NCI-H146 treated with DMSO at 0.1 percent for 48 hours (cell line): ENCODE data around the gene TRIP13.
"Not testable (repeated sequence)": the region's sequence is repeated elsewhere in the genome, so short reads cannot be mapped to it uniquely, and the experiment has no call there.

Source experiments
- DNase-seq: peaks from one replicate; lab custom pipeline; 2025; ENCODE audit not compliant: unreplicated experiment; lab: John Stamatoyannopoulos, UW

TRIP13 gene

DNA sequence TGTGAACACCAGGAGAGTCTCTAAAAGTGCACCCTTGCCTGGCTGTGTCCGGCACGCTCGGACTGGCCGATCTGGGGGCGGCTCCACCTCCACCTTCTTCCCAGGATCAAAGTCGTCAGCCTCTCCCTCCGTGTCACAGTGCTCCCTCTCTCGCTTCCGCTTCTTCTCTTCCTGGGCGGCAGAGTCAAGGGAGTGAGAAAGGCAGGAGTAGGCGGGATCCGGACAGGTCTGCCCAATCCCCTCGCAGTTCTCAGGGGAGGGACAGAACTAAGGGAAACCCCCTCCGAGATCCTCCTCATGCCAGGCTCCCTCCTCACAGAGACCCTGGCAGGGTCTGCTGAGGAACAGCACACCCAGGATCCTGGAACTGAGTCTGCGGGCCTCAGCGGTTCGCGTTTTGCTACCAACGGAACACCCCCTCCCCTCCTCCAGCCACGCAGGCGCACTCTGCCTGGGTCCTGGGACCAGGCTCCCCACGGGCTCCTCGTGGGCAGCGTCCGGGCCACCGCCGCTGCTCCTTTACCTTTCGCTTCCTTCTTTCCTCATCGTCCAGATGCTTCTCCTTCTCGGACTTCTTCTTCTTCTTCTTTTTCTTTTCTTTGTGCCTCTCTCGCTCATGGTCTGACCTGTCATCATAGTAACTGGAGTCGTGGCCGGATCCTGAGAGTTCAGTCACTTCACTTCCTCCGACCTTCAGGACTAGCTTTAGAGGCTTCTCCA is 1.4 kb upstream of the TRIP13 start:
- DNase-seq: no peak

DNA sequence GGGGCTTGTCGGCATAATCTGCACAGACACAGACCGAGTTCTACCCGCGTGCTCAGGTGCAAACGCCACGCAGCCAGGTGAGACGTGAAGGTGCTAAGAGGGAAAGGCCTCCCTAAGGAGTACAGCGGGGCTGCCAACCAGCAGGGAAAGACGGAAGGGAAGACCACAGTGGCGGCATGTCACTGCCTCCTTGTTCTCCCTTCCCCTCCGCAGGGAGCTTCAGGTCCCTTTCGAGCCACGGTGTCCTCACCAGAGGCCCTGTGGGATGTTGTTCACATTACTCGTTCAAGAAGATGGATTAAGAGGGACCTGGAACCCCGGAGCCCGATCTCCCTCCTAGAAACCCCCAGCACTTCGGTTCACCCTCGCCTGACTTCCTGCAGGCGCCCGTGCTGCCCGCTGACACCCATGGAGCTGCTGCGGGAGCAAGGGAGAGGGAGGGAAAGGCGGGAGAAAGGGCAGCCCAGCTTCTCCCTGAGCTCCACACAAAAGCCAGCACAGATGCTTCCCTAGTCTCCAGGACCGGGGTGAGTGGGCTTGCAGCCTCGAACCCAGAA is 769 bp upstream of the TRIP13 start:
- DNase-seq: peak; percentile 25

DNA sequence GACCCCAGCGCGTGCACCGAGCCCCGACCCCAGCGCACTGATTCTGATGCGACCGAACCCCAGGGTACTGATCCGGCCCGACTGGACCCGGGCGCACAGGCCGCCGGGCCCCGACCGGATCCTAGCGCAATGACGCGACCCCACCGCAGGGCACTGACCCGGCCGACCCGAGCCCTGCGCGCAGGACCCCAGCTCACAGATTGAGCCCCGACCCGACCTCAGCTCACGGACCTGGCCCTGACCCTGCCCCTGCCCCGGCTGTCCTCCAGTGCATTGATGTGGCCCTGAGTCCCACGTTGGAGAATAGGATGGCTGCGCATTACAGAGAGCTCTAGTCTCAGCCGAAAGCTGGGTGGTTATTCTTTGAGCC is 438 bp downstream of the TRIP13 start:
- no peak for DNase-seq

DNA sequence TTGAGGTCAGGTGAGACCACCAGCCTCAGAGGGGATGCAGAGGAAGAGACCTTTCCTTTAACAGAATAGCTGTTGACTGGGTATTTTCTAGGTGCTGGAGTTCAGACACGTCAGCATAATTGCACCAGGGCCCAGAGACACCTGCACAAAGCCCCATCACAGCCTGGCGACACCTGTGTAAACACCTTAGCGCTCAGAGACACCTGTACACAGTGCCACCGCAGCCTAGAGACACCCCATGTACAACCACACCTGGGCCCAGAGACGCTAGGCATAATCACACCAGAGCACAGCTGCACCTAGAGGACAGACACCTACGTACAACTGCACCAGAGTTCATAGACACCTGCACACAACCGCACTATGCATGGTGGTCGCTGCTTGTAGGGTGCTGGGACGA is 1.0 kb downstream of the TRIP13 start:
- DNase-seq: peak; percentile 22

DNA sequence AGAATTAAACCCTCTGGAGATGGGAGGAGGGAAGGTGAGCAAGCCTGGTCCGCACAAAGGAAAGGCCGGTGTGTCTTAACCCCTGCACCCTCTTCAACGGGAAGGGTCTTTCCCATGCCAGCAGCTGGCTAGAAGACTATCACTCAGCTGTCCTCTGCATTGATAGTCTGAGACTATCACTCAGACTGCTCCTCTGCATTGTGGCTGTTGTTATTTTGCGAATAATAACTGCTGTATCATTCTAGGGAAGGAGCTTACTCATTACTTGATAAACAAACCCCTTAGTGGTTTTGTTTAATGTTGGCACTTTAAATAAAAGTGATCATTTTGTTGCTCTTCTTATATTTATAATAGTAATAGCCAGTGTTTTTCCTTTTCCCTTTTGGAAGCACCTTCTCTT is 8.1 kb downstream of the TRIP13 start:
- DNase-seq: no peak

DNA sequence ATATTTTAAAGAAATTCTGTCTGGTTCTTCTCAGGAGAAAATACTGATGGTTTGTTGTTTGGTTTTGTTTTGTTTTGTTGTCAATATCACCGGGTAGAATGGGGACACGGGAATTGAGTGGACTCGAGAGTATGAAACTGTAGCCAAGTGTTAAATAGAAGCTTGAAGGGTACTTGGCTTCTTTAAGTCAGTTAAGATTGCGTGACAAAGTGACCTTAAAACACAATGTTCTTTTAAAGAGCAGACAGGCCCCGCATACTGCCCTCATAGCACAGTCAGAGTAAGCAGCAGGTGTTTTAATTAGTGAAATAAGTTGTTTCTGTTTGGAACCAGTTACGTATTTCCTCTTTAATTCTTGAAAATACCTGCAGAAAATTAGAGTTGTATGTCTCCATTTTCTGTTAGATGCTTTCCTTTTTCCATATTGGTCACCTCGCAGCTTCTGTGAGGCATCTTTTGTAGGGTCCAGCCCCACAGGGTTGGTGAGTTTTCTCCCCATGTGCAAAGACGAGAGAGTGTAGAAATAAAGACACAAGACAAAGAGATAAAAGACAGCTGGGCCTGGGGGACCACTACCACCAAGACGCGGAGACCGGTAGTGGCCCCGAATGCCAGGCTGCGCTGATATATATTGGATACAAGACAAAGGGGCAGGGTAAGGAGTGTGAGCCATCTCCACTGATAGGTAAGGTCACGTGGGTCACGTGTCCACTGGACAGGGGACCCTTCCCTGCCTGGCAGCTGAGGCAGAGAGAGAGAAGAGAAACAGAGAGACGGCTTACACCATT is 9.6 kb downstream of the TRIP13 start:
- DNase-seq: no peak

DNA sequence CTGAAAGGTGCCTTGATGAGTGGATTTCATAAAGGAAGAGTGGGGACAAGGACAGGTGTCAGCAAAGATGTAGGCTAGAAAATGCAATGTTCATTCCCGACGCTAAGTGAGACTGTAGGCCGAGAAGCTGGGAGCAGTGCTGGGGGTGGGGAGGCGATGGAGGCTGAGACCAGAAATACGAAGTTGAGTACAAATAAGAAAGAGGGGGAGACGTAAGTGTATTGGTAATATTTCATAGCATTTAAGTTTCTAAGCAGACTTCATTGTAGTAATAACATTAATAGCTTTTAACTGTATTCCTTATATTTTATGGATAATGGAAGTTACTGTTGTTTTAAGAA is 11.0 kb downstream of the TRIP13 start:
- no peak for DNase-seq

DNA sequence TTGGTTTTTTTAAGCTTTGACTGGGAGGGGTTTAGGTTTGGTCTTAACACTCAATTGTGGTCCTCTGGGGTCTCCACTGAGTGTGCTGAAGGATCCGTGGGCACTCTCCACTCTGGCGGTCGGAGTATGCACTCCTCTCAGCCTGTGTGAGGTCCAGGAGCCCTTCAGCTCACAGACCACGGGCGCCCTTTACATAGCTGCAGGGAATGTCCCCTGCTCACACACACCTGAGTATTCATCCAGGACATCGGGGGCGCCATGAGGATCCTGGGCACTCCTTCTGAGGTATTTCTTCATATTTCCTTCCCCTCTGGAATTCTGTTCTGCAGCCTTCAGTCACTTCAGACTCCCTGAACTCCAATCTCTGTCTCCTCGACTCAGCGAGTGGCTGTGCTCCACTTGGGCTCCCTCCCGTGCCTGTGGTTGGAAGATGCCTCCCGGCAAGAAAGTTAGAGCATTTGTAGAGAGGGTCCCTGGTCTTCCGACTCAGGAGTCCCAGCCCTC is 12.5 kb downstream of the TRIP13 start:
- no peak for DNase-seq

DNA sequence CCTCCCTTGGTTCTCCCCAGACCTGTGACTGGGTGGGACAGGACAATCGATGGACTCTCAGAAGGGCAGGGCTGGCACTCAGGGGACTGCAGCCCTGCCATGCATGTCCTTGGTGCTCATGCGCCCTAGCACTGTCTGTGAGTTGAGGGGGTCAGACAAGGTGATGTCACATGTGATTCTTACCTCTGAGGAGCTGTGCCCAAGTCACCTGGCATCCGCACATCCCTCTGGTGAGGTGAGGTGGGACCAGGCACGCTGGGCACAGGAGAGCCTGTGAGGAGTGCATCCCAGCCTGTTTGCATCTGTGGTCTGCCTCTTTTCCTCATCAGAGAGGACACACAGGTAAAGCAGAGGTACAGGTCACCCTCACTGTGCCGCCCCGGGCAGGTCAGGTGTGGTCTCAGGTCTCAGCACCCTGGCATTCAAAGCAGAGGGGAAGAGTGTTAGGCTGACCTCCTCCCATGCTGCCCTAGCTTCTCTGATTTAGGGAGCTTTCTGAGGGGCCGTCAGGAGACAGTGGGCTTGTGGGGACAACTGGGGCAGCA is 14.8 kb downstream of the TRIP13 start:
- no peak for DNase-seq

DNA sequence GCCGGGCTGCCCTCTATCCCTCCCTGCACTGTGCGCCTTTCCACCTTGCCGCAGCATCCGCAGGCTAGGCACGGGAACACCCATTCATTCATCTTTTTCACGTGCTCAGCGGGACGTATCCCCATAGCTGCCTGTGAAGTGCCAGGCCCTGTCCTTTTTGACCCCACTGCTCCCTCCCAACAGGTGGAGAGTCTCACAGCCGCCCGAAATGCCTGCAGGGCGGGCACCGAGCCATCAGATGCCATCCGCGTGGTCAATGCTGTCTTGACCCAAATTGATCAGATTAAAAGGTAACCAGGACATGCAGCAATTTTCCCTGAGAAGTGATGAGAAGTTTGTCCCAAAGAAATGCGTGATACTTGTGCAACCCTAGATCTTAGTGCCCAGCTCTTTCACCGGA is 15.5 kb downstream of the TRIP13 start:
- no peak for DNase-seq

DNA sequence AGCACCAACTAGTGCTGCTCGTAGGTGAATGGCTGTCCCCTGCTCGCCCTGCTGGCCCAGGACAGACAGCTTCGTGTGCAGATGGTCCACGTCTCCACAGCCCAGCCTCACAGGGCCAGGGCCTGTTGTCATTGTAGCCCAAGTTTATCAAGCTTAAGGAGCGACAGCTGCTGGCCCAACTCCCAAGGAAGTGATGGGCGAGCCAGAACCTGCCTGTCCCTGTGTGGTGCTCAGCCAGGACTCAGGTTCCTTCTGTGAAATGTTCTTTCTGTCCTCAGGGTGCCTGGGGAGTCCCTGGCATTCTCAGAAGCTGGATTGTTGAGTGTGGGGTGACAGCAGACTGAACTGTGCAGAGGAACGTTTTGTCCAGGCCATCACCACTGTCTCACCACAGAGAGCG is 16.4 kb downstream of the TRIP13 start:
- DNase-seq: no peak

DNA sequence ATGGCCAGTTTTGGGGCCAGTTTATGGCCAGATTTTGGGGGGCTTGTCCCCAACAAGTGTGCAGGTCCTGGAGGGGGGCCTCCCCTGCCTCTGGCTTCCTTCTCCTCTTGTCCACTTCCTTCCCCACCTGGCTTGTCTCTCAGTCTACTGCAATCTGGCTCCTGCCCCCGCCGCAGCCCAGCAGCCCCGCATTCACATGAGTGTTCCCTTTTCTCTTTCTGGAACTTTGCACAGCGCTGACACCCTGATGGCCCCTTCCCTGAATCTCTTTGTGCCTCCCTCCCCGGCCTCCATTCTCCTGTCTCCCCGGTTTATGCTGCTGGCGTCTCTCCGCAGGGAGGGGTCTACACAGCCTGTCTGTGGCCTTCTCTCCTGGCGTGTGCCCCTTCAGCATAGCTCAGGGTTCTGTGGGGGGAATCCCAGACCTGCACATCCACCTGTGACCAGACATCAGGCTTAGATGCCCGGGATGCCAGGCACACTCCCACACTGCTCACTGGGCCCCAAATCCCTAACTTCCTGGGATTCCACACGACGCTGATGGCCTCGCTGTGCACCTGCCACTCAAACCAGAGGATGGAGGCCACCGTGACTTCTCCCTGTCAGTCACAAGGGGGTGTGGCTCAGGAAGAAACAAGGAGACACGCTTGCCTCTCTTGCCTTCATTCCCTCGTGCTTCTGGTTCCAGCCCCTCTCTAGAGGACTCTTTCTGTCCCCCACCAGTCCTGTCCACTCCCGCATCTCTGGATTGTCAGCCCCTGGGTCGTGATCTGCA is 17.5 kb downstream of the TRIP13 start:
- DNase-seq: no peak

DNA sequence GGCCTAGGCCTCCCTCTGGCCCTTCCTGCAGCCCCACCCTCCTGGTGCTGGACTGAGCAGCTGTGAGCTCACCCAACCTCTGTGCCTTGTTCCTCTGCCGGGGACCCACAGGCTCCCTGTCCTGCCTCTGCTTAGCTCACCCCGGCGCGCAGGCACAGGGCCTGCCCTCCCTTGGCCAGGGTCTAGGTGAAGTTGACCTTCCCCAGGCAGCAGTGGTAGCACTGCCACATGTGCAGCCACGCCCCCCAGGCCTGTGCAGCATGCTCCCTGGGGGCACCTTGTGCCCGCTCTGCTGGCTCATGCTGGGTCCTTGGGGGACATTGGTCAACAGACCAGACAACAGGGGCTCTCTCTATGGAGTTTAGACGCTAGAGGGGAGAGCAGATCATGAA is 18.1 kb downstream of the TRIP13 start:
- no peak for DNase-seq

DNA sequence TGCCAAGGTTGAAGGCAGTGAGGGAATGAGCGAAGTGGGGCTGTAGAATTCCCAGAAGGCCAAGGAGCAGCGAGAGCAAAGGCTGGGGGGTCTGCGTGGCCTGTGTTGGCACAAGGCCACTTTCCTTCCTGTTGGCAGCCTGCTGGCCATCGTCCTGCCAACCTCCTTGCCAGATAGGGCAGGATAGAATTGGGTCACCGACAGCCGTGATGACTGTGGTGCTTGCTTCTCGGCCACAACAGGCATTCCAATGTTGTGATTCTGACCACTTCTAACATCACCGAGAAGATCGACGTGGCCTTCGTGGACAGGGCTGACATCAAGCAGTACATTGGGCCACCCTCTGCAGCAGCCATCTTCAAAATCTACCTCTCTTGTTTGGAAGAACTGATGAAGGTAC is 18.9 kb downstream of the TRIP13 start:
- no peak for DNase-seq

DNA sequence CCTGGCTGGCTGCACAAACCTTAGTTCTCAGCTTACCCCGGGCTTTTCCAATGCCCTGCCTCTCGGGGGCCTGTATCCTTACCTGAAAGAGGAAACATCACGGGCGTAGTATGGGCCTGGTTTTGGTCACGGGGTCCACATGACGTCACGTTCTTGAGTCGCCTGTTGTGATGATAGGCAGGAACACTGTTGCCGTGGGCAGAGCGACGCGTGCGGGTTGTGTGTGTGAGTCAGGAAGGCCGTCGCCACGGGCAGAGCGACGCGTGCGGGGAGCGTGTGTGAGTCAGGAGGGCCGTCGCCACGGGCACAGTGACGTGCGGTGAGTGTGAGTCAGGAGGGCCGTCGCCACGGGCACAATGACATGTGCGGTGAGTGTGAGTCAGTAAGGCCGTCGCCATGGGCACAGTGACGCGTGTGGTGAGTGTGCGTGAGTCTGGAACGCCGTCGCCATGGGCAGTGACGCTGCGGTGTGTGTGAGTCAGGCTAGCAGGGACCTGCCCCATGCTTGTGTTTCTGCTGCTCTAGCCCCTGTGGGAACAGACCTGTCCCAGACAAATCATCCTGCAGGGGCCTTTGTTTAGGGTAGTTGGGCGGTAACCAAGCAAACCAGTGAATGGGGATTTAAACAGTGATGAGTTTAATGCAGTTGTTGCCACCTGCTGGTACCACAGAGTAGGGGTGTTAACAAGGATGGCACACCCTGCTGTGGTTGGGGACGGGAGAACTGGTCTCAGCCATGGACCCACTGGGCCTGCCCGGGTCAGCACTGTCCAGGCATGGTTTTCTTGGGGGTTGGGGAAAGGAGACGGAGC is 19.8 kb downstream of the TRIP13 start:
- DNase-seq: no peak

DNA sequence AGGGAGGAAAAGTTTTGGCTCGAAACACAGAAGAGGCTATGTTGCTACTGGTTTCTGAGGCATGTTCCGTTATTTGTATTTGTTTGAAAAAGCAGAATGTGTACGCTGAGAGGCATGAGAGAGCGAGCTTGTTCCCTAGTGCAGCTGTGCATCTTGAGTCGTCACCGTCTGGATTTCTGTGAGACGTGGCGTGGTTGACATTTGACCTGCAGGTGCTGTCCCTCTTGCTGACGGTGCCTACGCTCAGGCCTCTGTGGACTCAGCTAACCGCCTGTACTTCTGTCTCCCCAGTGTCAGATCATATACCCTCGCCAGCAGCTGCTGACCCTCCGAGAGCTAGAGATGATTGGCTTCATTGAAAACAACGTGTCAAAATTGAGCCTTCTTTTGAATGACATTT is 21.5 kb downstream of the TRIP13 start:
- DNase-seq: no peak

DNA sequence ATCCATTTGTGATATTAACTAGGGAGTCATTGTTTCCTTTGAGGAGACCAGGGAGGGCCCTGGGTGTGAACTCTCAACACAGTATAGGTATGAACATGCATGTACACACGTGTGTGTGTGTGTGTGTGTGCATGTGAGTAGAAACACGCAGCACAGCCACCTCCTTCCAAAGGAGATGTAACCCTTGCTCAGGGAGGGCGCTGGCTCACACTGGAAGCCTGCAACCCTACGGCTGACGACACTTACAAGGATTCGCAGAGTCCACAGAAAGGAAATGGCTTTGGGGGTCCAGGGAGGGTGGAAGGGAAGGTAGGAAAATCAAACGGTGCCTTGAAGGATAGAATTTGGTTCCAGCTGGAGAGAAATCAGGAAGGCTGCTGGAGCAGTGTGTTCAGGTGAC is 21.9 kb downstream of the TRIP13 start:
- no peak for DNase-seq

DNA sequence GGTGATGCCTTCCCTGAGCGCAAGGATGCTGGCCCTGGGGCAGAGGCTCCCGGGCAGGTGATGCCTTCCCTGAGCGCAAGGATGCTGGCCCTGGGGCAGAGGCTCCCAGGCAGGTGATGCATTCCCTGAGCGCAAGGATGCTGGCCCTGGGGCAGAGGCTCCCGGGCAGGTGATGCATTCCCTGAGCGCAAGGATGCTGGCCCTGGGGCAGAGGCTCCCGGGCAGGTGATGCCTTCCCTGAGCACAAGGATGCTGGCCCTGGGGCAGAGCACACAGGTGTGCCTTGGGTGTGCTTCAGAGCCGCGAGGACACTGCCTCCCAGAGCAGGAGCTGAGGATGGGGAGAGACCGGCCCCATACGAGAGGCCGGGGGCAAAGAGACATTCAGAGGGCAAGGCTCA is 22.7 kb downstream of the TRIP13 start:
- DNase-seq: not testable (repeated sequence)

DNA sequence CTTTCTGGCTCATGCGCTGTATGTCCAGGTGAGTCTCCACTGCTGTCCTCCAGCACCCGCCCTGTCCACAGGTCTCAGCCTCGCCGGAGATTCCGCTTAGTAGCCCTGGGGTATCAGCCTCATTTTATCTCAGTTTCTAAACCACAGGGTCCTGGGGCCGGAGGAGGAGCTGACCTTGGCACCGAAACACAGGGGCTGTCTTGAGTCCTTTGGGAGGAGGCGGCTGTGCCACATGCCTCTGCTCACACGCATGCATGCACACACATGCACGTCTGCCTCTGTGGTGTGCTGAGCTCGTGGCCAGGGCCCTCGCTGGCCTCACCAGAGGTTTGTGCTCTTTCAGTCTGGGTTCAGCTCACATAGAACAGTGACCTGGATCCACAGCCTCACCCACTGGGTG is 23.3 kb downstream of the TRIP13 start:
- DNase-seq: no peak

DNA sequence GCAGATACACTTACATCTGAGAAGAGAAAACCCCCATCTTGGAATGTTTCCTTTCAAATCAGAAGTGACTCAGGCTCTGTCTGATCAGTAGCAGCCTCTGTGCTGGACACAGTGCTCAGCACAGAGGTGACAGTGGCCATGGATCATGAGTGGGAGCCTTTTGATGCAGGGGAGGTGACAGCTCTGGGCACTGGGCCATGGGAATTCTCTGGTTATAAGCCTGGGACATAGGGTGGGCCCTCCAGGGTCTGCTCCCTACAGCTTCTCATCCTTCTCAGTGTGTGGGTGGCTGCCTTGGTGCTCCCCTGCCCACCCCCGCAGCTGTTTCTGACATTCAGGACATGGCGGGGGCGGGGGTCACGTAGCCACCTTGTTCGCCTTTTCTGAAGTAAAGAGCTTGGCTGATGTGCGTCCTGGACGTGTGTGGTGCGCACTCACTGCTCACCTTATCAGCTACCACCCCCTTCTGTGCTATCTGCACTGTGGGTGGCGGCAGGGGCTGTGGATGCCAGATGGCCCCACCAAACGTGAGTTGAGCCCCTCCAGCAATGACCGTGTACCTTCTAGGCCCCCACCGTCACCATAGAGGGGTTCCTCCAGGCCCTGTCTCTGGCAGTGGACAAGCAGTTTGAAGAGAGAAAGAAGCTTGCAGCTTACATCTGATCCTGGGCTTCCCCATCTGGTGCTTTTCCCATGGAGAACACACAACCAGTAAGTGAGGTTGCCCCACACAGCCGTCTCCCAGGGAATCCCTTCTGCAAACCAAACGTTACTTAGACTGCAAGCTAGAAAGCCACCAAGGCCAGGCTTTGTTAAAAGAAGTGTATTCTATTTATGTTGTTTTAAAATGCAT is 24.0 kb downstream of the TRIP13 start:
- DNase-seq: no peak
